Endothelial cell of umbilical vein (primary cell): Measurements from ENCODE around the gene FHOD1. TPM values are rescaled to one million over a fixed set of nuclear protein-coding genes. Genes with fewer than 3 reads are reported as not detected.
A peak's percentile ranks its signal among the peaks of the same experiment; 100 is the strongest.

Source experiments
- BruUV-seq: library from RNA; stranded (reverse); fragments of 400-500 nt; replicated peaks from 2 replicates; lab custom pipeline; 2021; lab: Mats Ljungman, UMichigan
- CTCF ChIA-PET: fragments of 300-600, 350-600 bp; sonication (Branson Sonifier 250); formaldehyde crosslinking; loops from one replicate; lab custom pipeline; 2021; ENCODE audit warnings: antibody characterized with exemption, inconsistent platforms; lab: Charles Lee
- POLR2A ChIA-PET: fragments of 300-600, 350-600 bp; sonication (Branson Sonifier 250); formaldehyde crosslinking; loops from one replicate; lab custom pipeline; 2021; ENCODE audit warnings: antibody characterized with exemption, inconsistent platforms; lab: Charles Lee
- DNase-seq: peaks from one replicate; pipeline ENCODE4 v3.0.0-alpha.2; 2011; ENCODE audit warnings: low read depth, low spot score
- FAIRE-seq: peaks from 2 replicates; lab custom pipeline; 2011; peaks lifted over from hg19 to GRCh38; lab: Jason Lieb, UNC
- H2AFZ ChIP-seq: 2 replicates; pipeline ENCODE4 v1.6.0; 2012; ENCODE audit warnings: low read depth, low read length, control low read depth, inconsistent platforms
- H3K27ac ChIP-seq: 2 replicates; pipeline ENCODE4 v1.5.1; 2011; ENCODE audit warnings: low read depth, mild to moderate bottlenecking, control low read depth, low read length, moderate library complexity; ENCODE audit not compliant: insufficient read depth
- H3K27me3 ChIP-seq, 2 experiments: 2 replicates each; pipeline versions ENCODE4 v1.6.0 to v1.6.1; 2011; ENCODE audit warnings: low read length in 2 of 2, mixed read lengths in 1 of 2; ENCODE audit not compliant: control insufficient read depth in 2 of 2, insufficient read depth in 2 of 2
- H3K36me3 ChIP-seq, 2 experiments: 2 replicates in 1 of 2; 3 replicates in 1 of 2; pipeline ENCODE4 v1.5.1; 2011; ENCODE audit warnings: low read length in 2 of 2, mild to moderate bottlenecking in 1 of 2, moderate library complexity in 1 of 2; ENCODE audit not compliant: control insufficient read depth in 2 of 2, insufficient read depth in 2 of 2; ENCODE audit errors: extremely low read depth in 1 of 2
- H3K4me1 ChIP-seq: 3 replicates; pipeline ENCODE4 v1.5.1; 2011; ENCODE audit warnings: mild to moderate bottlenecking, low read length; ENCODE audit not compliant: control insufficient read depth, insufficient read depth; ENCODE audit errors: extremely low read depth
- H3K4me2 ChIP-seq: 2 replicates; pipeline ENCODE4 v1.6.1; 2011; ENCODE audit warnings: low read length, control low read depth, mixed read lengths; ENCODE audit not compliant: insufficient read depth
- H3K4me3 ChIP-seq, 3 experiments: fragments of 200-600 bp in 1 of 3; sonication (generic), shearing (Covaris generic) in 1 of 3; replicated peaks in 1 of 3; 2 replicates each; pipeline ENCODE4 v1.5.1; 2011 to 2016; ENCODE audit warnings: control low read depth in 3 of 3, low read length in 3 of 3, mild to moderate bottlenecking in 2 of 3, inconsistent platforms in 1 of 3, low read depth in 1 of 3, moderate library complexity in 1 of 3; ENCODE audit not compliant: insufficient read depth in 1 of 3
- H3K79me2 ChIP-seq: 2 replicates; pipeline ENCODE4 v1.6.0; 2012; ENCODE audit warnings: low read length, inconsistent platforms; ENCODE audit not compliant: control insufficient read depth, insufficient read depth
- H3K9ac ChIP-seq: replicated peaks from 2 replicates; pipeline ENCODE3; 2011; ENCODE audit warnings: low read length, control low read depth; ENCODE audit not compliant: insufficient read depth; ENCODE audit errors: extremely low read depth
- H3K9me1 ChIP-seq: replicated peaks from 3 replicates; pipeline ENCODE4 v1.6.0; 2011; ENCODE audit warnings: mild to moderate bottlenecking, low read length; ENCODE audit not compliant: control insufficient read depth, insufficient read depth; ENCODE audit errors: extremely low read depth
- H3K9me3 ChIP-seq: replicated peaks from 2 replicates; pipeline ENCODE4 v1.5.1; 2012; ENCODE audit warnings: low read length, inconsistent platforms; ENCODE audit not compliant: control insufficient read depth, insufficient read depth
- H4K20me1 ChIP-seq: replicated peaks from 2 replicates; pipeline ENCODE3; 2011; ENCODE audit warnings: mild to moderate bottlenecking, low read length; ENCODE audit not compliant: control insufficient read depth, insufficient read depth; ENCODE audit errors: extremely low read depth
- EZH2 ChIP-seq: IDR thresholded peaks from 2 replicates; pipeline ENCODE4 v1.6.1; 2012; ENCODE audit warnings: borderline replicate concordance, low read depth, mild to moderate bottlenecking, moderate library complexity, low read length, inconsistent platforms; ENCODE audit not compliant: severe bottlenecking
- FOS ChIP-seq: IDR thresholded peaks from 2 replicates; pipeline ENCODE4 v1.6.1; 2011; ENCODE audit warnings: mild to moderate bottlenecking, low read length, moderate library complexity, borderline replicate concordance; ENCODE audit not compliant: insufficient read depth
- GATA2 ChIP-seq: IDR thresholded peaks from 2 replicates; pipeline ENCODE4 v1.7.0; 2011; ENCODE audit warnings: low read depth, mild to moderate bottlenecking, moderate library complexity, mixed read lengths, low read length; ENCODE audit not compliant: insufficient read length, insufficient read depth
- JUN ChIP-seq: IDR thresholded peaks from 2 replicates; pipeline ENCODE4 v1.6.1; 2011; ENCODE audit warnings: borderline replicate concordance, low read depth; ENCODE audit not compliant: insufficient read length, insufficient read depth
- MYC ChIP-seq: IDR thresholded peaks from one replicate; pipeline ENCODE4 v1.6.1; 2011; ENCODE audit warnings: mild to moderate bottlenecking, low read depth, low read length
- POLR2A ChIP-seq: IDR thresholded peaks from 2 replicates; pipeline ENCODE4 v1.6.1; 2012; ENCODE audit warnings: low read depth, mild to moderate bottlenecking, control low read depth, low read length
- POLR2AphosphoS5 ChIP-seq: IDR thresholded peaks from 2 replicates; pipeline ENCODE4 v1.6.1; 2012; ENCODE audit warnings: low read depth, mild to moderate bottlenecking, control low read depth, low read length, moderate library complexity; ENCODE audit not compliant: insufficient read depth
- dilution Hi-C: fragments of 300-500 bp; cut with MboI; formaldehyde crosslinking; loops from one replicate; pipeline ENCODE4 v1.15.0; 2019; ENCODE audit warnings: low sequenced_read_pairs; ENCODE audit not compliant: extremely low pct_ligation_motif_present
- intact Hi-C: fragments of 100-400 bp; cut with micrococcal nuclease; formaldehyde crosslinking; loops from one replicate; pipeline ENCODE4 v1.10.0; 2022
- polyA plus RNA-seq, 4 experiments: library from polyadenylated mRNA; depleted of rRNA in 3 of 4; stranded (reverse) in 3 of 4; unstranded in 1 of 4; fragments of >200 nt; gene quantifications; 2 replicates each; pipeline versions ENCODE4 v1.2.1 to v1.2.3, GENCODE V29; 2011 to 2012; ENCODE audit warnings: missing spikeins in 1 of 4
- total RNA-seq: library from RNA; stranded (reverse); gene quantifications from 2 replicates; pipeline ENCODE4 v1.2.3, GENCODE V29; 2021
- TF ChIP-seq, protein P1 (sequence below), 2 donors: IDR thresholded peaks; 1 replicate in 1 of 2; 2 replicates in 1 of 2; pipeline ENCODE4 v1.5.1; 2011; ENCODE audit warnings: low read length in 2 of 2, mild to moderate bottlenecking in 2 of 2, moderate library complexity in 2 of 2, control low read depth in 1 of 2, inconsistent platforms in 1 of 2, low read depth in 1 of 2; ENCODE audit not compliant: insufficient read depth in 1 of 2; ENCODE audit errors: extremely low read depth in 1 of 2
- TF ChIP-seq, protein P2 (sequence below): IDR thresholded peaks from 2 replicates; pipeline ENCODE4 v1.6.1; 2011; ENCODE audit not compliant: insufficient read depth, insufficient read length

Gene FHOD1
- total and polyA plus RNA-seq, 2 donors (not counting 3 experiments of a cell fraction or from before 2014, with no cell fraction given), result 63.6 to 124 TPM

DNA sequence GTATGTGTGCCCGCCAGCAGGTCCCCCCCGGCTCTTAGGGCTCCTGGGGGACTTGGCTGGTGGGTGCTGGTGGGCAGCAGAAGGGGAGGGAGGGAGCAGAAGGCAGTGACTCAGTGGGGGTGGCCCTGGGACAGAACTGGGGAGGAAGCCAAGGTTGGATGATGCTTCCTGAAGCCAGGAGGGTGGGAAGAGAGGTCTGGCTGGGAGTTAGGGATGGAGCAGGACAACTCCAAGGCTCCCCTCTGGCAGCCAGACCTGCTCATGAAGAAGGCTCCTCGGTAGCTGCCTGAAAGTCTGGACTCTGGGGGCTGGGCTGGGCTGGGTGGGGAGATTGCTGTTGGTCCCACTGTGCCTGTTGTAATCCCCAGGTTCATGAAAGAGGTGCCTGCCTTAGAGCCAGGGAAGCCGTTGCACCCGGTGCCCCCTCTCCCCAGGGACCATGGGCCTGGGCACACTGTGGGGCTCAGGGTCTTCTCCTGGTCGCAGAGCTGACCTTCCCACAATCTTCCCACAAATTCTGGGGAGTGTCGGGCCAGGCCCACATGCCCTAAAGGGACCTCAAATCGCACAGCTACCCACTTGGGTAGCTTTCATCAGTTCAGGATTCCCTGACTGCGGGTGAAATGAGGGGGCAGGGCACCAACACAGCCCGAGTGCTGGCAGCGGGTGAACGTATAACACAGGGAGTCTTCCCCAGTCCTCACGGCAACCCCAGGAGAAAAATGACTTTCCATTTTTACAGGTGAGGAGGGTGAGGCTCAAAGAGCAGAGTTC, 30.9 kb upstream of the FHOD1 start:
- TSS peak; percentile 61 for BruUV-seq
- Histone ChIP-seq H2AFZ (no peak overlapping the region), H3K4me1 (peaks cover 21% of the 10 kb centered on the region), H3K27ac (peak overlapping the region; percentile 78), H3K27me3 (no peaks in the 10 kb centered on the region), H3K9ac (peak overlapping the region; percentile 71), H3K79me2 (peaks cover 9% of the 10 kb centered on the region), H3K9me1 (no peaks in the 10 kb centered on the region), H3K4me2 (peak overlapping the region; percentile 59), H3K9me3 (no peaks in the 10 kb centered on the region), H3K36me3 (peaks cover 0 to 3% of the 10 kb centered on the region in 2 experiments), H3K4me3 (peak overlapping the region; percentile 16 to 60 (median 51)), H4K20me1 (no peaks in the 10 kb centered on the region)
- DNase-seq (peak; percentile 69), FAIRE-seq (peak; percentile 92)
- POLR2A ChIA-PET, result interaction anchor here (0.5 to 1.3 kb wide), 4 partner anchors 12 to 145 kb away, joined by 3 to 7 read pairs (median 4); partner anchors contain the start of gene FHOD1
- TF ChIP-seq, protein P1, sequence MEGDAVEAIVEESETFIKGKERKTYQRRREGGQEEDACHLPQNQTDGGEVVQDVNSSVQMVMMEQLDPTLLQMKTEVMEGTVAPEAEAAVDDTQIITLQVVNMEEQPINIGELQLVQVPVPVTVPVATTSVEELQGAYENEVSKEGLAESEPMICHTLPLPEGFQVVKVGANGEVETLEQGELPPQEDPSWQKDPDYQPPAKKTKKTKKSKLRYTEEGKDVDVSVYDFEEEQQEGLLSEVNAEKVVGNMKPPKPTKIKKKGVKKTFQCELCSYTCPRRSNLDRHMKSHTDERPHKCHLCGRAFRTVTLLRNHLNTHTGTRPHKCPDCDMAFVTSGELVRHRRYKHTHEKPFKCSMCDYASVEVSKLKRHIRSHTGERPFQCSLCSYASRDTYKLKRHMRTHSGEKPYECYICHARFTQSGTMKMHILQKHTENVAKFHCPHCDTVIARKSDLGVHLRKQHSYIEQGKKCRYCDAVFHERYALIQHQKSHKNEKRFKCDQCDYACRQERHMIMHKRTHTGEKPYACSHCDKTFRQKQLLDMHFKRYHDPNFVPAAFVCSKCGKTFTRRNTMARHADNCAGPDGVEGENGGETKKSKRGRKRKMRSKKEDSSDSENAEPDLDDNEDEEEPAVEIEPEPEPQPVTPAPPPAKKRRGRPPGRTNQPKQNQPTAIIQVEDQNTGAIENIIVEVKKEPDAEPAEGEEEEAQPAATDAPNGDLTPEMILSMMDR (IDR thresholded peaks at IDR 0.05; ENCODE audit: extremely low read depth in 1 of 2, insufficient read depth in 1 of 2, low read depth in 1 of 2, low read length in 2 of 2), result no peak
- TF ChIP-seq, protein P2, sequence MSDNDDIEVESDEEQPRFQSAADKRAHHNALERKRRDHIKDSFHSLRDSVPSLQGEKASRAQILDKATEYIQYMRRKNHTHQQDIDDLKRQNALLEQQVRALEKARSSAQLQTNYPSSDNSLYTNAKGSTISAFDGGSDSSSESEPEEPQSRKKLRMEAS, result no peak
- TF ChIP-seq FOS (peak; percentile 51), POLR2A (peak; percentile 54), MYC (no peak), JUN (no peak), EZH2 (no peak), POLR2AphosphoS5 (peak; percentile 67), GATA2 (no peak)
- dilution Hi-C loops (no loop called here), intact Hi-C loops (loop anchor here (1.0 to 5.0 kb wide), 3 partner anchors 10 to 189 kb away; no protein-coding TSS in a partner anchor)
- CTCF ChIA-PET, result interaction anchor here (0.8 to 3.5 kb wide), 16 partner anchors 8 to 153 kb away, joined by 3 to 35 read pairs (median 4); partner anchors contain the start of genes FHOD1, HSD11B2, KCTD19 and LRRC36
